ENCODE results near the gene OSBPL10.

DNA sequence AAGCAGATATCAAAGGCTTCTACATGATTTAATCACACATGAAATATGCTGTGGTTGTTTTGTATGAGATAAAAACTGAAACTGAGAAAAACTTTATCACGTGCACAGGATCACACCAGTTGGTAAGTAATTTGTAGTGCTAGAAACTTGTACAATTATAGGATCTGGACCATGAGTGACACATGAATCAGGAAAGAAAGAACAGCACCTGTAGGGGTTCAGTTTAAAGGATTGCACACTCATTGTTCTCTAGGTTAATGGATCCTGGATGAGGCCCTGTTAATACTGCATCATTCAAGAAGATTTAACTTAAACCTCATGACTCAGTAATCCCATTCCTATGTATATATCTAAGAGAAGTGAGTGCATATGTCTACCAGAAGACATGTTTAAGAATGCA, 360.4 kb downstream of the OSBPL10 start:
- TF ChIP-seq, protein P1, sequence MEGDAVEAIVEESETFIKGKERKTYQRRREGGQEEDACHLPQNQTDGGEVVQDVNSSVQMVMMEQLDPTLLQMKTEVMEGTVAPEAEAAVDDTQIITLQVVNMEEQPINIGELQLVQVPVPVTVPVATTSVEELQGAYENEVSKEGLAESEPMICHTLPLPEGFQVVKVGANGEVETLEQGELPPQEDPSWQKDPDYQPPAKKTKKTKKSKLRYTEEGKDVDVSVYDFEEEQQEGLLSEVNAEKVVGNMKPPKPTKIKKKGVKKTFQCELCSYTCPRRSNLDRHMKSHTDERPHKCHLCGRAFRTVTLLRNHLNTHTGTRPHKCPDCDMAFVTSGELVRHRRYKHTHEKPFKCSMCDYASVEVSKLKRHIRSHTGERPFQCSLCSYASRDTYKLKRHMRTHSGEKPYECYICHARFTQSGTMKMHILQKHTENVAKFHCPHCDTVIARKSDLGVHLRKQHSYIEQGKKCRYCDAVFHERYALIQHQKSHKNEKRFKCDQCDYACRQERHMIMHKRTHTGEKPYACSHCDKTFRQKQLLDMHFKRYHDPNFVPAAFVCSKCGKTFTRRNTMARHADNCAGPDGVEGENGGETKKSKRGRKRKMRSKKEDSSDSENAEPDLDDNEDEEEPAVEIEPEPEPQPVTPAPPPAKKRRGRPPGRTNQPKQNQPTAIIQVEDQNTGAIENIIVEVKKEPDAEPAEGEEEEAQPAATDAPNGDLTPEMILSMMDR (conservative IDR thresholded peaks at IDR 0.05 in 1 of 2, IDR thresholded peaks at IDR 0.05 in 1 of 2; ENCODE audit: extremely low read depth in 1 of 2, insufficient read depth in 1 of 2, low read depth in 1 of 2, low read length in 2 of 2) = no peak
- TF ChIP-seq EZH2 (IDR thresholded peaks at IDR 0.05; ENCODE audit: borderline replicate concordance, low read length) = no peak

Data from mammary epithelial cell (primary cell).